NT2/D1 (cell line): ENCODE results near the gene SFTPB.
A peak's percentile ranks its signal among the peaks of the same experiment; 100 is the strongest.
"Not testable (repeated sequence)": the region's sequence is repeated elsewhere in the genome, so short reads cannot be mapped to it uniquely, and the experiment has no call there.

Source experiments
- DNase-seq: peaks from one replicate; pipeline ENCODE4 v3.0.0-alpha.2; 2011; ENCODE audit warnings: low read depth, low spot score
- H3K27me3 ChIP-seq: 2 replicates; pipeline ENCODE4 v1.6.0; 2011; ENCODE audit warnings: mild to moderate bottlenecking; ENCODE audit not compliant: insufficient read length, insufficient read depth
- H3K36me3 ChIP-seq: 2 replicates; pipeline ENCODE4 v1.6.1; 2011; ENCODE audit warnings: mild to moderate bottlenecking, low read length, mixed read lengths; ENCODE audit not compliant: insufficient read depth, insufficient read length
- H3K4me1 ChIP-seq: 2 replicates; pipeline ENCODE4 v1.5.1; 2011; ENCODE audit not compliant: insufficient read depth, insufficient read length
- H3K4me3 ChIP-seq: 2 replicates; pipeline ENCODE4 v1.5.1; 2011; ENCODE audit warnings: low read depth; ENCODE audit not compliant: insufficient read length
- H3K9ac ChIP-seq: 2 replicates; pipeline ENCODE4 v1.6.0; 2011; ENCODE audit warnings: low read depth; ENCODE audit not compliant: insufficient read length
- H3K9me3 ChIP-seq: 2 replicates; pipeline ENCODE4 v1.5.1; 2011; ENCODE audit warnings: mild to moderate bottlenecking, low read length; ENCODE audit not compliant: insufficient read depth
- SUZ12 ChIP-seq: IDR thresholded peaks from 2 replicates; pipeline ENCODE4 v1.6.1; 2011; ENCODE audit not compliant: insufficient read length, insufficient read depth; ENCODE audit errors: extremely low read depth
- YY1 ChIP-seq: IDR thresholded peaks from 2 replicates; pipeline ENCODE4 v1.6.1; 2011; ENCODE audit not compliant: insufficient read length, insufficient read depth
- ZNF274 ChIP-seq: IDR thresholded peaks from 2 replicates; pipeline ENCODE4 v1.6.1; 2011; ENCODE audit warnings: mild to moderate bottlenecking, low read depth, low read length

Gene SFTPB

DNA sequence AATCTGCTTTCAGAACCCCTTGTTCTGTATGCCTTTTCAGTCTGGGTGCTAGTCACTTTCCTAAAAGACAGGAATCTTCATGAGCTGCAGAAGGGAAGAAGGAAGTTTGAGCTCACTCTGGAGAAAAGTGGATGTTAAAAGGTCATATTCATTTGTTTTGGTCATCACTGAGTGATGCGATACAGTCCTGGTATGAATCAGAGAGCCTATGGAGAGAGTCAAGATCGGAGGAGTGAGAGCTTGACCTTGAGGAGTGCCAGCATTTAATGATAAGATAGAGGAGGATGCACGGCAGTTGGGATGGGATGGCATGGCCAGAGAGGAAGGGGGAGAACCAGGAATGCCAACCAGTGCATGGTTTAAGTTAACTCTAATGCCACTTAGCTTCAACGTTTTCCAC, 32.4 kb downstream of the SFTPB start:
- Histone ChIP-seq H3K4me3 (no peak overlapping the region), H3K4me1 (no peaks in the 10 kb centered on the region), H3K9ac (no peak overlapping the region), H3K9me3 (no peaks in the 10 kb centered on the region), H3K36me3 (peaks cover 80% of the 10 kb centered on the region), H3K27me3 (no peaks in the 10 kb centered on the region)
- no peak for TF ChIP-seq SUZ12
- TF ChIP-seq ZNF274: no peak
- TF ChIP-seq YY1: no peak
- DNase-seq: no peak

DNA sequence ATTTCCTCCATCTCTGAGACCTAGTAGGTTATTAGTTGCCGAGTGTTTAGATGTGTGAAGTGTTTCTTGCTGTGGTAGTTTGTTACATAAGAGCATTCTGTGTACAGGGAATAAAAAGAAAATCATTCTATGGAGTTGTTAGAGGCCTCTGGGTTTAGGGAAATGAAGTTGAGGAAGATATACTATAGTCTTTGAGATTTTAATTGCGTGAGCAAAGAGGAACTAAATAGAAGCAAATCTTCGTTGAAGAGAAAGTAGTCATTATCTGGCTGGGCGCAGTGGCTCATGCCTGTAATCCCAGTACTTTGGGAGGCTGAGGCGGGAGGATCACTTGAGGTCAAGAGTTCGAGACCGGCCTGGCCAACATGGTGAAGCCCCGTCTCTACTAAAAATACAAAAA, 33.0 kb downstream of the SFTPB start:
- TF ChIP-seq SUZ12 (no peak), YY1 (no peak), ZNF274 (no peak)
- no peaks in the 10 kb centered on the region for H3K27me3 ChIP-seq
- H3K4me3 ChIP-seq: no peak overlapping the region
- peaks cover 84% of the 10 kb centered on the region for H3K36me3 ChIP-seq
- DNase-seq: no peak
- no peaks in the 10 kb centered on the region for H3K9me3 ChIP-seq
- H3K9ac ChIP-seq: no peak overlapping the region
- no peaks in the 10 kb centered on the region for H3K4me1 ChIP-seq

DNA sequence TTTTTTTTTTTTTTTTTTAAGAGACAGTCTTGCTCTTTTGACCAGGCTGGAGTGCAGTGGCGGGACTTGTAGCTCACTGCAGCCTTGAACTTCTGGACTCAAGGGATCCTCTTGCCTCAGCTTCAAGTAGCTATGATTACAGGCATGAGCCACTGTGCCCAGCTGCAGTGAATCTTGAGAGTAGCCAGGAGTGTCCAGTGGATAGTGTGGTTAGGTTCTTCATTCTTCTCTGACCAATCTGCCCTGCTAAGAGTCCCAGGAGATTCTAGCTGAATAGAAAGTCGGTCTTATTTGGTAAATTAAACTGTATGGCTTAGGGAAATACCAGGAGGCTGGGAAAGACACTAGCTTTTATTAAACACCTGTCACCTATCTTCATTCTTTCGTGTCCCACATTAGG, 36.7 kb downstream of the SFTPB start:
- no peaks in the 10 kb centered on the region for H3K27me3 ChIP-seq
- H3K9me3 ChIP-seq: no peaks in the 10 kb centered on the region
- no peak overlapping the region for H3K4me3 ChIP-seq
- DNase-seq: no peak
- peaks cover 80% of the 10 kb centered on the region for H3K36me3 ChIP-seq
- TF ChIP-seq ZNF274 (no peak), SUZ12 (no peak), YY1 (no peak)
- H3K9ac ChIP-seq: no peak overlapping the region
- no peaks in the 10 kb centered on the region for H3K4me1 ChIP-seq

DNA sequence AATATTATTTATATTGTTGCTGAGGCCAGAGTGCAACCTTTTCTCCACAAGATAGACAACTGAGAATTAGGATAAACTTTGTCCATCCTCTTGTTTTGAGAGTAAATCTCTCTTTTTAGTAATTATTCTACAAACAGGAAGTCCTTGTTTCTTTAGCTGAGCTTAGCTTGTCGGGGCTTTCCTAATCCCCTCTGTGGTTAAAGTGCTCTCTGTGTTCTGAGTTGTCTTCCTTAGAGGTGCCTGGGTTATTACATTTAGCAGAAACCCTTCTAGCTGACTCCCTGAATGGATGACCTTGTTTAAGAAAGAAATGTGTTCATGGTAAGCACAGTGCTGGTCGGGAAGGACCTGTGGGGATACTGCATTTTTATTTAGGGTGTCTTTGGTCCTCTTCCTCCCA, 39.3 kb downstream of the SFTPB start:
- Histone ChIP-seq H3K27me3 (no peaks in the 10 kb centered on the region), H3K36me3 (peaks cover 81% of the 10 kb centered on the region), H3K9ac (no peak overlapping the region), H3K9me3 (no peaks in the 10 kb centered on the region), H3K4me1 (no peaks in the 10 kb centered on the region), H3K4me3 (no peak overlapping the region)
- no peak for DNase-seq
- no peak for TF ChIP-seq ZNF274
- no peak for TF ChIP-seq SUZ12
- TF ChIP-seq YY1: no peak

DNA sequence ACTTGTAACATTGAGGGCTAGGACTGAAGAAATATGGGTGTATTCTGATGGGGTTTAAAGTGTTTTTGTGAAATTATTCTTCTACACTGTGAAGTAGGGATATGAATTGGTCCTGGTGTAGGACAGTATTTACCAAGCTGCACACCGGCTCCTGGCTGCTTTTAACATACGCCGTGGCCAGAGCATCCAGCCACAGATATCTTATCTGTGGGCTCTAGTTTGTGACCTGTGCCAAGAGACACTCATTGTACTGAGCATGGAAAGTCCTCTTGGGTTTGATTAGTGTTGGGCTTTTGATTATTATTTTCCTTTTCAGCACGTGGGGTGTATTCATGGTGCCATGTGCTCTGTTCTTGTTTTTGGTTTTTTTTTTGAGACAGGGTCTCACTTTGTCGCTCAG, 44.0 kb downstream of the SFTPB start:
- no peak for DNase-seq
- no peak overlapping the region for H3K9ac ChIP-seq
- no peaks in the 10 kb centered on the region for H3K27me3 ChIP-seq
- no peaks in the 10 kb centered on the region for H3K9me3 ChIP-seq
- no peaks in the 10 kb centered on the region for H3K4me1 ChIP-seq
- no peak overlapping the region for H3K4me3 ChIP-seq
- TF ChIP-seq ZNF274: no peak
- no peak for TF ChIP-seq SUZ12
- TF ChIP-seq YY1: no peak
- H3K36me3 ChIP-seq: peaks cover 85% of the 10 kb centered on the region

DNA sequence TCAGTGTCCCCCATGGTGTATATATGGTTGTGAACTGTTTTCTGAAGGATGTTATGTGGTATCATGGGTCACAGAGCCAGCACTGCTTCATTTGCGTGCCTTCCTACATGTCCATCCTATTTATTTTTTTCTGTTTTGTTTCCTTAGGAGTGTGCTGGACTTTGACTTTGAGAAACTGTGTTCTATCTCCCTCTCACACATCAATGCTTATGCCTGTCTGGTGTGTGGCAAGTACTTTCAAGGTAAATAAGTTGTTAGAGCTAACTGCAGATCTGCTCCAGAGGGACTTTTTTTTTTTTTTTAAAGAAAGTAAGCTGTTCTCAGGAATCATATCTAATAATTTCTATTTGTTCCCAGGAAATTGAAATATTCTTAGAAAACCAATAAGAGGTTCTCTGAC, 46.7 kb downstream of the SFTPB start:
- Histone ChIP-seq H3K4me1 (no peaks in the 10 kb centered on the region), H3K4me3 (no peak overlapping the region), H3K27me3 (no peaks in the 10 kb centered on the region), H3K36me3 (peaks cover 73% of the 10 kb centered on the region), H3K9ac (no peak overlapping the region), H3K9me3 (no peaks in the 10 kb centered on the region)
- DNase-seq: no peak
- TF ChIP-seq ZNF274 (no peak), YY1 (no peak), SUZ12 (no peak)

DNA sequence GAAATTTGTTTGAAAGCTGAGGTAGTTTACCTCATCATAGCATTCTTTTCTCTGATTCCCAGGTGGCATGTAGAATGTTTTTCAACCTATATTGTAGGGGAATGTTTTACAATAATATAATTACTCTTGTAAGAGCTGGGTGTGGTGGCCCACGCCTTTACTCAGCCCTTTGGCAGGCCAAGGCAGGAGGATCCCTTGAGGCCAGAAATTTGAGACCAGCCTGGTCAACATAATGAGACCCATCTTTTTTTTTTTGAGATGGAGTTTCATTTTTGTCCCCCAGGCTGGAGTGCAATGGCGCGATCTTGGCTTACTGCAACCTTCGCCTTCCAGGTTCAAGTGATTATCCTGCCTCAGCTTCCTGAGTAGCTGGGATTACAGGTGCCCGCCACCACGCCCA, 48.4 kb downstream of the SFTPB start:
- H3K9ac ChIP-seq: no peak overlapping the region
- DNase-seq: no peak
- H3K4me1 ChIP-seq: no peaks in the 10 kb centered on the region
- H3K27me3 ChIP-seq: no peaks in the 10 kb centered on the region
- TF ChIP-seq SUZ12 (no peak), YY1 (no peak), ZNF274 (no peak)
- H3K4me3 ChIP-seq: no peak overlapping the region
- peaks cover 60% of the 10 kb centered on the region for H3K36me3 ChIP-seq
- no peaks in the 10 kb centered on the region for H3K9me3 ChIP-seq

DNA sequence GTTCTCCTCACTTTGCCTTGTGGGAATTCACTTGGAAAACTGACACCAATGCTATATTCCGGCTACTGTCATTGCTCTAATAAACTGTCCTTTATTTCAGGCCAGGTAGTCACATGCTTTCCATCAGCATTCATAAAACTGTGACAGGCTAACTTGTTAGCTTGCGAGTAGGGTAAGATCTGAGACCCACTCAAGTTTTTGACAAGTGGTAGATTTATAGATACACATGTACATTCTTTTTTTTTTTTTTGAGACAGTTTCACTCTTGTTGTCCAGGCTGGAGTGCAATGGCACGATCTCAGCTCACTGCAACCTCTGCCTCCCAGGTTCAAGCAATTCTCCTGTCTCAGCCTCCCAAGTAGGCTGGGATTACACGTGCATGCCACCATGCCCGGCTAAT, 50.3 kb downstream of the SFTPB start:
- not testable (repeated sequence) for H3K4me3 ChIP-seq, H3K27me3 ChIP-seq, H3K9me3 ChIP-seq, DNase-seq, H3K4me1 ChIP-seq
- Histone ChIP-seq H3K9ac (peak overlapping the region; percentile 91), H3K36me3 (peaks cover 42% of the 10 kb centered on the region)
